GM21786 (cell line): ENCODE measurements around the gene ZNF446.
"Not testable (repeated sequence)": the region's sequence is repeated elsewhere in the genome, so short reads cannot be mapped to it uniquely, and the experiment has no call there.

ENCODE experiments used
- ATAC-seq: cut with Tn5 transposase; IDR thresholded peaks from one replicate; pipeline ENCODE4 v1.9.1; 2021; ENCODE audit not compliant: unreplicated experiment

The ZNF446 gene

DNA sequence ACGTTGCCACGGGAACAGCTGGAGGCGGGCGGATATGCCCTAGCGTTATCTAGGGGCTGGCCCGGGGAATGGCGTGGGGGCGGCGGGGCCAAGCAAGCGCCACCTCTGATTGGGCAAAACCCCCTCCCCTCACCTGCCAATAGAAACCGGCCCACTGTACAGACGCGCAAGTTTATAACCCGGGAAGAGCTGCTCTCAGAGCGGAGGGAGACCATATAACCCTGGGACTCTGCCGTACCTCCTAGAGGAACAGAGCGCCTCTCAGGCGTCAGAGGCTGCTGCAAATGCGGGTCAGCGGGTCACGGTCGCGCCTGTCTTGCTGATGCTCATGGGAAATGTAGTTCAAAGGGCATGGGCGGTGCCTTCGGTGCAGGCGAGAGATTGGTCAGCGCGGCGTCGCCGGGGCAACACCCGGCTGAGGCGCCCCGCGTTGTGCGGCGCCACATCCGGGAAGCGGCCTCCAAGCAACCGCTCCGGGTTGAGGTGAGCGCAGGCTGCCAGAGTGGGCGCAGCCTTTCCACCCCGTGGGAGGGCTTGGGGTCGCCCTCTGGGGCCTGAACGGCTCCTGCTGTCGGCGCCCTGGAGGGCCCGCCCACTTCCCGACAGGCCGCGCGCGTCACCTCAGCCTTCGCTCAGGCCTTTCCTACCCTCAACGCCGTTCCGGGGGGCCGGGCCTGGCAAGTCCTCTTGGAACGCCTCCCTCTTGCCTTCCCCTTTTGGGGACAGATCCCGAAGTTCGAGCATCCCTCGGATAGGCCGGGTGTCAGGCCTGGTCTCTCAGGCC, at the start of gene ZNF446:
Gene ZNF446 (plus strand): TSS at position 639 of the 784 bp plus-strand sequence. CDS start 867 bp downstream, outside the sequence.
- peak; percentile 87 for ATAC-seq

DNA sequence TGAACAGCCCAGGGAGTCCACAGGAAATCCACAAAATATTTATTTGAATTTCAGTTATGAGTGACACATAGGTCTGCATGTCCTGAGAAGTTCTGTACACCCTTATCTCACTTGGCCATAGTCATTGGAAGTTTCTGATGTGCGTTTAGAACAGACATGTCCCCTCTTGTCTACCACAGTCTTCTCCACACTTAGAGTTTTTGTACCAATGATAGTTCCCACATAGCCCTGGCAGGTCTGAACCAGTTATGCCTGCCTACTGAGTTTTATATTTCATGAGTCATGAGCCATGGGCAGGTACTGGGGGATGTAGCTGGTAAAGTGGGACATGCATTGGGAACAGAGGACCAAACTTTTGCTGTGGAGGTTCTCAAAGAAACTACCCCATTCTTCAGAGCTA, 47.5 kb upstream of the ZNF446 start:
- ATAC-seq = no peak

DNA sequence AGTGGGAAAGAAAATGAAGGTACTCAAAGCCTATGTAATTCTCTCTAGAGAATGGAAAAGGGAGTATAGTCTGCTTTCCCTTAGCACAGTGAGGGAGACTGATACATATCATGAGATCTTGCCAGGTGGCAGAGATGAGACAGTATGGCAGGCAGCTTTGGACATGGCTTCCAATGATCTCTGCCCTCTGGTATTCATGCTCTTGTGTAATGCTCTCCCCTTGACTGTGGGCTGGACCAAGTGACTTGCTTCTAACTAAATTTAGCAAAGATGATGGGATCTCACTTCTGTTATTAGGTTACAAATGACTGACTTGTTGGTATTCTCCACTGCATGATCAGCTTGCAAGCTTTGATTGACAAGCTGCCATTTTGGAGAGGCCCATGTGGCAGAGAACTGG, 46.4 kb upstream of the ZNF446 start:
- ATAC-seq = no peak

DNA sequence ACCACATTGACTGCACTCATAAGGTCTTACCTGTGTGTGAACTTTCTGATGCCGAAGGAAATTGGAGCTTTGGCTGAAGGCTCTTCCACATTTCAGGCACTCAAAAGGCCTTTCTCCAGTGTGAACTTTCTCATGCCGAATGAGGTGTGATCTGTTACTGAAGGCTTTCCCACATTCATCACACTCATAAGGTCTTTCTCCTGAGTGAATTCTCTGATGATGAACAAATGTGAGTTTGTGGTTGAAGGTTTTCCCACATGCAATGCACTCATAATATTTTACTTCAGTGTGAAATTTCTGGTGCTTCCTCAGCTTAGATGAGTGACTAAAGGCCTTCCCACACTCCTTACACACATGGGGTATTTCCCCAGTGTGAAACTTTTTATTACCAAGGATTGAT, 41.9 kb upstream of the ZNF446 start:
- ATAC-seq = no peak

DNA sequence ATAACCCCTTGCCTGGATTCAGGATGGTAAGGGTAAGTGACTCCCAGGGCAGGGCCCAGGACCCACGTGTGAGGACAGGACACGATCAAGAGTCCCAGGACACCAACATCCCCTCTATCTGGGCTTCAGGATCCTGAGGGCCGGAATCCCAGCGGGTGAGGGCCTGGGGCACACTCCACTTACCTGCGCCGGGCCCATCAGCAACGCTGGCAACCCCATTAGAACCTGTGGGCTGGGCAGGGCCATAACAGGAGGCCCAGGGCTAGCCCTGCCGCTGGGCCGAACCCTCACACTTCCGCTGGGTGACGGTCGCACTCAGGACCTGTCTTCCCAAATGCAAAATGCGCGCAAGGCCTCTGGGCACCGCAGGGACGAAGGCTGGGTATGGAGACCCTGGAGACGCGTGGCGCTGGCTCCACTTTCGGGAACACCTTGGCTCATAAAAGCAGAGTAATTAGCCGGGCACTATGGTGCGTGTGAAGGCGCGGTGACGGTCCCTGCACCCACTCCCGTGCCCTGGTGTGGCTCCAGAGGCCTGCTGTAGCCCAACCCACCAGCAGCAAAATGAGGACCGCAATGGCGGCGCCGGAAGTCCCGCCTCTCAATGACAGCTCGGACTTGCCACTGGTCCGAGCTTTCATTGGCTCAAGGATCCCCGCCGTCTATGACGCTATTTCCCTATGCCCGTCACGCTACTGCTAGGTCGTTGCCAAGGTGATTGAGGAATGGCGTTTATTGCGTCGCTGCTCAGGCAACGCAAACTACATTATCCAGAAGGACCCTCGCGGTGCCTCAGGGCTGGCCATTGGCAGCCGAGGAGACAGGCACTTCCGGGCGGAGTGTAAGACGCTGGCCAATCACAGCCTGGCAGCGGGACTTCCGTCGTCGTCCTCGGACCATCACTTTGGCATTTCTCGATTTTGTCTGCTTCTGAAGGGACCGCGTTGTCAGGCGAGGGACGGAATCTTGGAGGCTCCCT, 36.3 kb upstream of the ZNF446 start, which contains the start of gene ZNF132:
Gene ZNF132 (minus strand): TSS at position 578 of the 979 bp plus-strand sequence. CDS start 332 bp downstream, at position 246.
- peak; percentile 97 for ATAC-seq

DNA sequence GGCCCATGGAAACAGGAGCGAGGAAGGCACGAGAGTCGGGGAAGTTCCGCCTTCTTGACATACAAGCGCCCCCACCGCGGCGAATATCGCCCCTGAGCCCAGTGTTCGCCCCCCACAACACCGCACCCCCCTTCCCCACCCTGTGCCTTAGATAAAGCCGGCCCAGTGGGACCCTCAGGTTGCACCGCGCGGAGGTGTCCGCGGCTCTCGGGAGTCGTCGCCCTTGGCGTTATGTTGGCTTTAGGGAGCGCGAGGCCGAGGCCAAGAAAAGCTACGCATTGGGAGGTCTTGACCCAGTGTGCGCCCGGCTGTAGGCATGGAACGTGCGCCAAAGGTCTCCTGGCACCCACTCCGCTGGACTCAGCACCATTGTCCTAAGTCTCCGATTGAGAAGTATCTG, 35.6 kb upstream of the ZNF446 start:
- no peak for ATAC-seq

DNA sequence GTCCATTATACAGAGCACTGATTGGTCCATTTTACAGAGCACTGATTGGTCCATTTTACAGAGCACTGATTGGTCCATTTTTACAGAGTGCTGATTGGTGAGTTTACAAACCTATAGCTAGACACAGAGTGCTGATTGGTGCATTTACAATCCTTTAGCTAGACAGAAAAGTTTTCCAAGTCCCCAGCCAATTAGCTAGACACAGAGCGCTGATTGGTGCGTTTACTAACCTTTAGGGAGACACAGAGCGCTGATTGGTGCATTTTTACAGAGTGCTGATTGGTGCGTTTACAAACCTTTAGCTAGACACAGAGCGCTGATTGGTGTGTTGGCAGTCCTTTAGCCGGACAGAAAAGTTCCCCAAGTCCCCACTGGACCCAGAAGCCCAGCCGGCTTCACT, 33.2 kb upstream of the ZNF446 start:
- ATAC-seq = not testable (repeated sequence)

DNA sequence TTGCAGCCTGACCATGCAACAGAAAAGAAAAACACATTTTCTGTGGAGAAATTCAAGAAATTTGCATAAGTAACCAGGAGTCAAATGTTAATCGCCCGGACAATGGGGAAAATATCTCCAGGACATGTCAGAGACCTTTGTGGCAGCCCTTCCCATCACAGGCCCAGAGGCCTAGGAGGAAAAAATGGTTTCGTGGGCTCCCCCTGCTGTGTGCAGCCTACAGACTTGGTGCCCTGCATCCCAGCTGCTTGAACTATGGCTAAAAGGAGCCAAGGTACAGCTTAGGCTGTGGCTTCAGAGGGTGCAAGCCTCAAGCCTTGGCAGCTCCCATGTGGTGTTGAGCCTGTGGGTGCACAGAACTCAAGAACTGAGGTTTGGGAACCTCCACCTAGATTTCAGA, 27.3 kb upstream of the ZNF446 start:
- not testable (repeated sequence) for ATAC-seq

DNA sequence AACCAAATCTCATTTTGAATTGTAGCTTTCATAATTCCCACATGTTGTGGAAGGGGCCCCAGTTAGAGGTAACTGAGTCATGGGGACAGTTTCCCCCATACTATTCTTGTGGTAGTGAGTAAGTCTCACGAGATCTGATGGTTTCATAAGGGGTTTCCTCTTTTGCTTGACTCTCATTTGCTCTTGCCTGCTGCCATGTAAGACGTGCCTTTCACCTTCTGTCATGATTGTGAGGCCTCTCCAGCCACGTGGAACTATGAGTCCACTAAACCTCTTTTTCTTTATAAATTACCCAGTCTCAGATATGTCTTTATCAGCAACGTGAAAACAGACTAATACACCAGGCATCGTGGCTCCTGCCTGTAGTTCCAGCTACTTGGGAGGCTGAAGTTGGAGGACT, 26.2 kb upstream of the ZNF446 start:
- ATAC-seq = not testable (repeated sequence)

DNA sequence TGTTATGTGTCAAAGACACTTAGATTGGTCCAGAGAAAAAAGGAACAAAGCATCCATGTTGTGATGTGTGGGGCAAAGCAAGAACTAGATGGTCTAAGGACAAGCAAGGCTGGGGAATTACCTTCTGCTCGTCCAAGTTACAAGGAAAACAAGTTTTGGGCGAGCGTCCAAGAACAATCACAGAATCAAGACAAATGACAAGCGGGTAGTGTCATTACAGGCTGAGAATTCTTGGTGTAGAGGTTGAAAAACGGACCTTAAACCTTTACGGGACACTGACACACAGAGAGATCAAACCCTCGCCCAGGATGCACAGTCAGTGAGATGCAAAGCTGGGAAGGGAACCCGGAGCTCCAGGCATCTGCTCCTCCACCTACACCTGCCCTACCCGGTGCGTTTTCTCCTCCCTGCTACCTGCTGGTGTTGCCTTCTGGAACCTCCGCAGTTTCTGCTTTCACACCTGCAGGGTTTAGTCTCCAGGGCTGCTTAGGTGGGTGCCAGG, 25.2 kb upstream of the ZNF446 start:
- ATAC-seq = no peak

DNA sequence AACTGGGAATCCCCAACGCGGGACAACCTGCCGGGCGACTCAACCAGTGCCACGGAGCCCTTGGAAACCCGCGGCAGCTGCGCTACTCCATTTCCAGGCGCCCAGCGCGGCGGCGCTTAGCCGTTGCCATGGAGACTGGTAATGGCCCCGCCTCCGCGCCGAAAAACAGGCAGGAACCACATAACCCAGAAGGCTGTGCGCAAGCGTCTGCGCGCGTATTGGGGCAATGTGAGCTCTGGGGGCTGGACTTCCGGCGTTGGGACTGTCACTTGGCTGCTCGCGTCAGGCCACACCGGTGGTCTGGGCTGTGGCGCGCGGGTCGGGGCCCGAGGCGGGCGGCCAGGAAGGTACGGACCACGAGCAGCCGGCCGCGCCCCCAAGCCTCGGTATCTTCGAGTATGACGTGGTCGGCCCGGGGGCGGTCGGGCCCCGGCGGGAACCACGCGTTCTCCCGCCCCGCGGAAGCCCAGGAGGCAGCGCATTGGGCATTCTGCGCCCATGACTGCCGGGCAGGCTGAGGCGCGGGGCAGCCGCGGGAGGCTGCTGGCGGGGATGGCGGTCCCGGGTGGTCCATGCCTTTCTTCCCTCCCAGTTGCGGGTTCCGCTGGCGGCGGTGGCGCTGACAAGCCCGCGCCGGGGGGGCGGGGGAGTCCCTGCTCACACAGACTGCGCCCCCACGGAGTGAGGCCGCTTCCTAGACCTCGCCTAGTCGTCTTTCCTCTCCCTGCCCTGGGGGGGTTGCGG, 24.6 kb upstream of the ZNF446 start, which contains the start of gene ZNF324B:
Gene ZNF324B (plus strand): TSS at position 265 of the 744 bp plus-strand sequence. CDS start 2,080 bp downstream, outside the sequence.
- ATAC-seq = peak; percentile 95

DNA sequence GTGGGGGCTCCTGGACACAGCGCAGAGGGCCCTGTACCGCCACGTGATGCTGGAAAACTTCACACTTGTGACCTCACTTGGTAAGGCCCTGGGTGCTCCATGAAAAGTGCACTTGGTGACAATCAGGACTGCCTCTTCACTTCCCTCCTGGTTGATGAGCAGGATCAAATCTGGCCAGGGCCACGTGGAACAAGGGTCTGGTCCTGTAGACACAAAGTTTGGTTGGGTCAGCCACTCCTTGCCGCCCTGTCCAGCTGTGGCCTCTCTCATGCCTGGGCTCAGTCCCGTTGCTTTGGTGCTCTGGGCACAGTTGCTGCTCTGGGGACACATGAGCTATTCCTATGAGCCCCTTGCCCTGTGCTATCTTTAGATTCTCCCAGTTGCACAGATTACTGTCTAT, 22.4 kb upstream of the ZNF446 start:
- ATAC-seq = no peak

DNA sequence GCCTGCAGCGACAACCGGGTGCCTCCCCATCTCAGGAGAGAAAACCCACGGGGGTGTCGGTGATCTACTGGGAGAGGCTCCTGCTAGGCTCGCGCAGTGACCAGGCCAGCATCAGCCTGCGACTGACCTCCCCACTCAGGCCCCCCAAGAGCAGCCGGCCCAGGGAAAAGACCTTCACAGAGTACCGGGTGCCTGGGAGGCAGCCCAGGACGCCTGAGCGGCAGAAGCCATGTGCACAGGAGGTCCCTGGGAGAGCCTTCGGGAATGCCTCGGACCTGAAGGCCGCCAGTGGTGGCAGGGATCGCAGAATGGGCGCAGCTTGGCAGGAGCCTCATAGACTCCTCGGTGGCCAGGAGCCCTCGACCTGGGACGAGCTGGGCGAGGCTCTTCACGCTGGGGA, 20.8 kb upstream of the ZNF446 start:
- no peak for ATAC-seq

DNA sequence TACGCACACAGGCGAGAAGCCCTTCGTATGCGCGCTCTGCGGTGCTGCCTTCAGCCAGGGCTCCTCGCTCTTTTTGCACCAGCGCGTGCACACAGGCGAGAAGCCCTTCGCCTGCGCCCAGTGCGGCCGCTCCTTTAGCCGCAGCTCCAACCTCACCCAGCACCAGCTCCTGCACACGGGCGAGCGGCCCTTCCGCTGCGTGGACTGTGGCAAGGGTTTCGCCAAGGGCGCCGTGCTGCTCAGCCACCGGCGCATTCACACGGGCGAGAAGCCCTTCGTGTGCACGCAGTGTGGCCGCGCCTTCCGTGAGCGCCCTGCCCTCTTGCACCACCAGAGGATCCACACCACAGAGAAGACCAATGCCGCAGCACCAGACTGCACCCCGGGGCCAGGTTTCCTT, 20.0 kb upstream of the ZNF446 start:
- no peak for ATAC-seq

DNA sequence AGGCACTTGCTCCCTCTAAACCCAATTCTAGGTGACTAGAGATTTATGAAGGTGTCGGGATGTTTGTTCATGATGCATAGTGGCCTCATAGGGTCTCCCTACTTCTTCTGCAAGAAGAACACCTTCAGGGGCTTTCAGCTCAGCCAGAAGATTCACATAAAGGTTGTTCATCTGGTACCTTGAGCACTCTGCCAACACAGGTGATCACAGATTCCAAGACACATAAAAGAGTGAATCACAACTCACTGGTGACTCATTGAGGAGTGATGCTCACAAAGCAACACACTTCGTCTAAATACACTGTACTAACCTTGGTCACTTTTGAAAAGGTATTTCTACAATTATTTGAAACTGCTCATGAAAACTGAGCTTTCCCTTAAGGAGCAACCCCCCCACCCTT, 16.1 kb upstream of the ZNF446 start:
- ATAC-seq = no peak

DNA sequence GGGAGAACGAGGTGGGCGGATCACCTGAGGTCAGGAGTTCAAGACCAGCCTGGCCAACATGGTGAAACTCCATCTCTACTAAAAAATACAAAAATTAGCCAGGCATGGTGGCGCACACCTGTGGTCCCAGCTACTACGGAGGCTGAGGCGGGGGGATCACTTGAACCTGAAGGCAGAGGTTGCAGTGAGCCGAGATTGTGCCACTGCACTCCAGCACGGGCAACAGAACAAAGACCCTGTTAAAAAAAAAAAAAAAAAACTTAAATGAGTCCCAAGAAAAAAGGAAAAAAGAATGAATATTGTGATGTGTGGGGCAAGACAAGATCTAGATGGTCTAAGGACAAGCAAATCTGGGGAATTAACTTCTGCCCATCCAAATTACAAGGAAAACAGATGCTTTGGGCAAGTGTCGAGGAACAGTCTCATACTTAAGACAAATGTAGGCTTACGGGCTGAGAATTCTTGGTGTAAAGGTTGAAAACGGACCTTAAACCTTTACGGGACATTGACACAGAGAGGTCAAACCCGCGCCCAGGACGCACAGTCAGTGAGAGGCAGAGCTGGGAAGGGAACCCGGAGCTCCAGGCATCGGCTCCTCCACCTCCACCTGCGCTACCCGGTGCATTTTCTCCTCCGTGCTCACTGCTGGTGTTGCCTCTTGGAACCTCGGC, 9.9 kb upstream of the ZNF446 start:
- peak; percentile 13 for ATAC-seq

DNA sequence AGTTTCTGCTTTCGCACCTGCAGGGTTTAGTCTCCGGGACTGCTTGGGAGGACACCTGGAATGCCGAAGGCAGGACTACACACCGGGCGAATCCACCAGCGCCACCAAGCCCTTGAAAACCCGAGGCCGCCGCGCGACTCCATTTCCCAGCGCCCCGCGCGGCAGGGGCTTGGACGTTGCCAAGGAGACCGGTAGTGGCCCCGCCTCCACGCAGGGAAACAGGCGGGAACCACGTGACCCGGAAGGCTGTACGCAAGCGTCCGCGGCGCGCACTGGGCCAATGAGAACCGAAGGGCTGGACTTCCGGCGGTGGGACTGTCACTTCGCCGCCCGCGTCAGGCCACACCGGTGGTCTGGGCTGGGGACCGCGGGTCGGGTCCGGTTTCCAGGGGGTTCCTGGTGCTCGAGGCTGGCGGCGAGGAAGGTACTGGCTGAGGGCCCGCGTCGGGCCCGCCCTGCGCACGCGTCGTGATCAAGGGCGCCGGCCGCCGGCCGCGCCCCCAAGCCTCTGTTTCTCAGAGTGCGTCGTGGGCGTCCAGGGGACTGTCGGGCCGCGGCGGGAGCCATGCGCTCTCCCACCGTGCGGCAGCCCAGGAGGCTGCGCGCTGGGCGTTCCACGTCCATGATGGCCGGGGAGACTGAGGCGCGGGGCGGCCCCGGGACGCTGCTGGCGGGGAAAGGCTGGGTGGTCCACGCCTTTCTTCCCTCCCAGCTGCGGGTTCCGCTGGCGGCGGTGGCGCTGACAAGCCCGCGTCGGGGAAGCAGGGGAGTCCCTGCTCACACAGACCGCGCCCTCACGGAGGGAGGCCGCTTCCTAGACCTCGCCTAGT, 9.2 kb upstream of the ZNF446 start, which contains the start of gene ZNF324:
Gene ZNF324 (plus strand): TSS at position 321 of the 830 bp plus-strand sequence. CDS start 2,106 bp downstream, outside the sequence.
- ATAC-seq = peak; percentile 97

DNA sequence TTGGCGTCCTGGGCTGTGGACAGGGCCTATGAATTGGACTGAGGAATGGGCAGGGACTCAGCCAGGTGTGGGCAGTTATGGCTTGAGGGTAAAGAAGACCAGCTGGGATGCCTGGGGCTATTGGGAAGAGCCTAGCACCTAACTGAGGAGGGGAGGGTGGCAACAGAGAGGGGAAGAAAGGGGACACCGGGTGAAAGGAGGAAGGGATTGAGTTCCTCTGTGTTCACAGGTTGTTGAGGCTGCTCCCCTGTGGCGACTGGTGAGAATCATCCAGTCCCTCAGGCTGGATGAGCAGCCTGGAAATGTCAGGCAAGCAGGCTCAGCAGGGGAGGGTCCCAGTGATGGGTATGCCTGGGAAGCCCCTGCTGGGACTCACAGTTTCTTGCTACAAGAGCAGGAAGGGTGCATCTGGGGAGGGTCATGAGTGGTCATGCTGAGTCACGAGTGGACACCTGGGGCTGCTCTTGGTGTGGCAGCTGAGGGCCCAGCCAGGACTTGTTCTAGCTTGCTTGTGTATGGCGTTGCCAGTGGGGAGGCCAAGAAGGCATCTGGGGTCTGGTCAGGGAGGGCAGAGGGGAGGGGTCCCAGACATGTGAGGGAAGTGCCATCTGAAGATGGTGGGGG, 7.8 kb upstream of the ZNF446 start:
- no peak for ATAC-seq
